Hematopoietic multipotent progenitor cell treated with erythropoietin and hydrocortisone succinate and interleukin-3 and kit ligand, for 15 days (in vitro differentiated cells): ENCODE measurements around the gene FOXR1.
"Not testable (repeated sequence)": the region's sequence is repeated elsewhere in the genome, so short reads cannot be mapped to it uniquely, and the experiment has no call there.

Experiments used
- DNase-seq: peaks from one replicate; pipeline ENCODE4 v3.0.0-alpha.2; 2015; ENCODE audit warnings: low spot score

Gene FOXR1

DNA sequence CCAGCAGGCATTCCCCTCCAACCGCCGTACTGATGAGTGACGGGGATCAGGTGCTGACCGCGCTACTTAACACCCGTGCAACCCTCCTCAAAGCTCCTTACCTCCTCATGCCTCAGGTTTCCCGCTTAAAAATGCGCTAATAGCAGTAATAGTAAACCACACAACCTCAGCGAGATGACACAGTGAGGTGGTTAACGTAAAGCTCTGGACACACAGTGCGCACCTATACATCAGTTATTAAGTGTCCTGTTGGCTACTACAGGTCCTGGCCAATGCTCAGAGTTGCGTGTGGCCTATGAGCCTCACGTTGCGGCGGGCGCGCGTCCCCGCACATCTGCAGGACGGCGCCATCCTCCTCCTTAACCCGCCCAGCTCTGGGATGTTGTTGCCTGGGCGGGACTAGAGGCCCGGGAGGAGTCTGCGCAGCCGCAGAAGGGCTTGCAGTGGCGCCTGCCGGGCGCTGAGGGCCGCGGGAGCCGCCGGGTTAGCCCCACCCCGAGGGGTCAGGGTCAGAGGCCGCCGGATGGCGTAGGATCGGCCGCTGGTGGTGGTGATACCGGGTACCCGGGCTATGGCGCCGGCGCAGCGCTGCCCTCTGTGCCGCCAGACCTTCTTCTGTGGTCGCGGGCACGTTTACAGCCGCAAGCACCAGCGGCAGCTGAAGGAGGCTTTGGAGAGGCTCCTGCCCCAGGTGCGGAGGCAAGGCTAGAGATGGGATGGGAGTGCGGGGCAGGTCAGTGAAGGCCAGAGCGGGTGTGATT lies 26.2 kb downstream of the FOXR1 start, which contains the start of gene CENATAC:
Gene CENATAC (plus strand): TSS at position 512 of the 761 bp plus-strand sequence. CDS start 60 bp downstream, at position 572.
- DNase-seq, result peak; percentile 96

DNA sequence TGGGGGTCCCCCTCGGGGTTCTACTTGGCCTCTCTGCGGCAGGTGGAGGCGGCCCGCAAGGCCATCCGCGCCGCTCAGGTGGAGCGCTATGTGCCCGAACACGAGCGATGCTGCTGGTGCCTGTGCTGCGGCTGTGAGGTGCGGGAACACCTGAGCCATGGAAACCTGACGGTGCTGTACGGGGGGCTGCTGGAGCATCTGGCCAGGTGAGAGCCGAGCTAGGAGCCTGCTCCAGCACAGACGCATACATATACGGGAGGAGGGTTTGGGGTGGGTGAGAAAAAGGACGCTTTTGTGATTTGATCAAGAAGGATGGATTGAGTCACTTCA lies 26.8 kb downstream of the FOXR1 start:
- DNase-seq, result no peak

DNA sequence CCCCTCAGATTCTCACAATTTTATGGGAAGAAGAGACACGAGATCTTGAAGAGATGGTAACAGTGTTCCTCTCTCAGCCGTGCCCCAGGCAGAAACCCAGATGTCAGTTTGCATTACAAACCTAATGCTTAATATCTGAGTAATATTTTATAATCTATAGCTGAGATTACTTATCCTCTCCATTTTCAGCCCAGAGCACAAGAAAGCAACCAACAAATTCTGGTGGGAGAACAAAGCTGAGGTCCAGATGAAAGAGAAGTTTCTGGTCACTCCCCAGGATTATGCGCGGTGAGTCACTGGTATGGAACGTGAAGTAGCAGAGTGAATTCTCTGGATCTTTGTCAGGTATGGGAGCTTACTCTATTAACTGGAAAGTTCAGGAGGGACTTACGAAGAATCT lies 27.3 kb downstream of the FOXR1 start:
- no peak for DNase-seq

DNA sequence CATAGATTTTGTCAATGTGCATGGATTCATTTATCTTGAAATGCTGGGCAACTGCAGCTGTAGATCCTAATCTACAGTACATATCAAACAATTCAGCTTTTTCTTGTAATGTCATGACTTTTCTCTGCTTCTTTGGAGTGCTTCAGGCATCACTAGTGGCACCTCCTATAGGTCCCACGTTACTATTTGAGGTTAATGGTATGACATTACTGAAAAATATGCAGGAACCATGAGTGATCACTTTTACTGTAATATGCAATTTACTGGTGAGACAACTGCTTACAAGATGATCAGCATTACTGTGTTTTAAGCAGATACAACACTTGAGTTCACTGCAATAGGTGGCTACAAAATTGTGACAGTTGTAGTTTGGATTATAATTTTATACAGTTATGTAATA lies 29.3 kb downstream of the FOXR1 start:
- DNase-seq, result no peak

DNA sequence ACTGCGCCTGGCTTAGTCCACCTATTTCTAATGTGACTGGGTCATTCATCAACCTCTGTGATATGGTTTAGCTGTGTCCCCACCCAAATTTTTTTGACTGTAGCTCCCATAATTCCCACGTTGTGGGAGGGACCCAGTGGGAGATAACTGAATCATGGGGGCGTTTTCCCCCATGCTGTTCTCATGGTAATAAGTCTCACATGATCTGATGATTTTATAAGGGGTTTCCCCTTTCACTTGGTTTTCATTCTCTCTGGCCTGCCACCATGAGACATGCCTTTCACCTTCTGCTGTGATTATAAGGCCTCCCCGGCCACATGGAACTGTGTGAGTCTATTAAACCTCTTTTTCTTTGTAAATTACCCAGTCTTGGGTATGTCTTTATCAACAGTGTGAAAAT lies 35.1 kb downstream of the FOXR1 start:
- DNase-seq, result no peak

DNA sequence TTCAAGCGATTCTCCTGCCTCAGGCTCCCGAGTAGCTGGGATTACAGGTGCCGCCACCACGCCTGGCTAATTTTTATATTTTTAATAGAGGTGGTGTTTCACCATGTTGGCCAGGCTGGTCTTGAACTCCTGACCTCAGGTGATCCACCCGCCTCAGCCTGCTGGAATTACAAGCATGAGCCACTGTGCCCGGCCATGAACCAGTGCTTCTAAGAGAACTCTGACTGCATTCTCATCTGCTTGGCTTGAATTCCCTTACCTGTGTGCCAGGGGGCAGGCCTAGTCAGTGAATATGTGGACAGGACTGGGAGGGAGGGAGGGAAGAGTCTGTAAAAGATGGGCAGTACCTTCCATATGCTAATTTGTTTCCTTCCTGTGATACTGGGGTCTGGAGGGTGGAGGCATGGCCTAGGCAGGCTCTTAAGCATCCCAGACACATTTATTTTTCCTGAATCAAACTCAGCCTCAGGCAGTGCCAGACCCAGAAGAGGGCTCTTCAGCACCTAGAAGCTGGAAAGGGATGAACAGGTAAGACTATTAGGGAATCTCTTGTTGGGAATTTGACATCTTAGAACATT lies 40.0 kb downstream of the FOXR1 start:
- DNase-seq, result no peak

DNA sequence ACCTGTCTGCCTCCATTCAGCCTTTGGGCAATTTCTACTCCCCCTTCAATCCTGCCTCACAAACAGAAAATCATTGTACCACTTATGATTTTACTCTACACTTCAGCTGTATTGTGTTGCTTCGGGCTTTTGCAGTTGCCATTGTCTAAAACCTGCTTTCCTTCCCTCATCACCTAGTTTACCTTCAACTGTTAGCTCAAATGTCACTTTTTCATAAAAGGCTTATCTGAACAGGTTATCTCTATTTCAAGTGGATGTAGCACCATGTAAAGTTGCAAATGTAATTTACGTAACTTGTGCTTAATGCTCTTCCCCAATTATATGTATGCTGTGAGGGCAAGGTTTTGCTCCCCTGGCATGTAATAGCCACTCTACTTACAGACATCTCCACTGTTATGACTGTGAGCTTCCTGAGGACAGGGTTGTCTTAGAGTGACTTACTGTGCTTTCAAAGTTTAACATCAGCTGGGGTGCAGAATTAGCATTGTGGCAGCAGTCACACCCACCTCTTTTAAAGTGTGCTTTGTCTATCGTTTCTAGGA lies 41.1 kb downstream of the FOXR1 start:
- no peak for DNase-seq

DNA sequence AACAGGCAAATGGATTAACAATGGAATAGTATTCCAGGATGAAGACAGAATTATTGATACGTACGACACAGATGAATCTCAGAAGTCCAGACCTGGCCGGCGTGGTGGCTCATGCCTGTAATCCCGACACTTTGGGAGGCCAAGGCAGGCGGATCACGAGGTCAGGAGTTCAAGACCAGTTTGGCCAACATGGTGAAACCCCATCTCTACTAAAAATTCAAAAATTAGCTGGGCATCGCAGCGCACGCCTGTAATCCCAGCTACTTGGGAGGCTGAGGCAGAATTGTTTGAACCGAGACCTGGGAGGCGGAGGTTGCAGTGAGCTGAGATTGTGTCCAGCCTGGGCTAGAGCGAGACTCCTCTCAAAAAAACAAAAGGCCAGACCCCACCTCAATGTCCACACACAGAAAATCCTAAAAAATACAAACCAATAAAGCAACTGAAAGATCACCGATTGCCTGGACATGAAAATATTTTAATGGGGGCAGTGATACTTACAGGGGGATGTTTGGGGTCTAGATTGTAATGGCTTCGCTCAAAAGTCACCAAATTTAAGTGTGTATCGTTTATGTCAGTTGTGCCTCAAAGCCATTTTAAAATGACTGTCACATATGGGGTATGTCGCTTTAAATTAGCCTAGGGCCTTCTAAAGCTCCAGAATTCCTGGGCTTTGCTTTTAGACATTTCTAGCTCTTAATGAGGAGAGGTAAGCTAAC lies 42.8 kb downstream of the FOXR1 start:
- no peak for DNase-seq

DNA sequence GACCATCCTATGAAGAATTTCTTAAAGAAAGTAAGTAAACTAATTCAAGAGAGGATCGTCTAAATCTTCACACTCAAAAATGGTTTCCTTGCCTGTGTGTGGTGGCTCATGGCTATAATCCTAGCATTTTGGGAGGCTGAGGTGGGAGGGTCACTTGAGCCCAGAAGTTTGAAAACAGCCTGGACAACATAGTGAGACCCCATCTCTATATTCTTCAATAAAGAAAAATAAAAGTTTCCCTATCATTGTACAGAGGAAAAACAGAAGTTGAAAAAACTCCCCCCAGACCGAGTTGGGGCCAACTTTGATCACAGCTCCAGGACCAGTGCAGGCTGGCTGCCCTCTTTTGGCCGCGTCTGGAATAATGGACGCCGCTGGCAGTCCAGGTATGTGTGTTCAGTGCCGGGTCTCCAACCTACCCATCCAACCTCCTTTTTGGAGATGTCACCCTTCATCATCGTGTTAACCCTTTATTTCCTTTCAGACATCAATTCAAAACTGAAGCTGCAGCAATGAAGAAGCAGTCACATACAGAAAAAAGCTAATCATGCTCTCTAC lies 43.6 kb downstream of the FOXR1 start:
- no peak for DNase-seq

DNA sequence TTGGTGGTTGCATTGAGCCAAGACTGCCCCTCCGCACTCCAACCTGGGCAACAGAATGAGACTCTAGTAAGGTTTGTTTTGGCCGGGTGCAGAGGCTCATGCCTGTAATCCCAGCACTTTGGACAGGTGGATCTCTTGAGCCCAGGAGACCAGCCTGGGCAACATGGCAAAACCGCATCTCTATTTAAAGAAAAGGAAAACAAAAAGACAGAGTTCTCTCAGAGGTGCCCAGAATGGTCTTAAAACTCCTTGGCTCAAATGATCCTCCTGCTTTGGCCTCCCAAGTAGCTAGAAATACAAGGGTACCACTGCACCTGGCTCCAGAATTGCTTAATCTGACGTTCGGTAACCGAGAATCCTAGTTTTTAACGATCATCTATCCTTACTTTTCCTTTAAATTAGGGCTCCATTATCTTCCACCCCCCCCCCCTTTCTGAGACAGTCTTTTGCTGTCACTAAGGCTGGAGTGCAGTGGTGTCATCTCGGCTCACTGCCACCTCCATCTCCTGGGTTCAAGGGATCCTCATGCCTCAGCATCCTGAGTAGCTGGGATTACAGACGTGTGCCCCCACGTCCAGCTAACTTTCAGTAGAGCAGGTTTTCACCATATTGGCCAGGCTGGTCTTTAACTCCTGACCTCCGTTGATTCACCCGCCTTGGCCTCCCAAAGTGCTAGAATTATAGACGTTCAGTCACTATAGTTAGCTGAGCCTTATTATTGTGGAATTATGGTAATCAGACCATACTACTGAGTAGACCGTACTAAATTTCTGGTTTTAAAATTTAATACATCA lies 44.9 kb downstream of the FOXR1 start:
- DNase-seq, result no peak

DNA sequence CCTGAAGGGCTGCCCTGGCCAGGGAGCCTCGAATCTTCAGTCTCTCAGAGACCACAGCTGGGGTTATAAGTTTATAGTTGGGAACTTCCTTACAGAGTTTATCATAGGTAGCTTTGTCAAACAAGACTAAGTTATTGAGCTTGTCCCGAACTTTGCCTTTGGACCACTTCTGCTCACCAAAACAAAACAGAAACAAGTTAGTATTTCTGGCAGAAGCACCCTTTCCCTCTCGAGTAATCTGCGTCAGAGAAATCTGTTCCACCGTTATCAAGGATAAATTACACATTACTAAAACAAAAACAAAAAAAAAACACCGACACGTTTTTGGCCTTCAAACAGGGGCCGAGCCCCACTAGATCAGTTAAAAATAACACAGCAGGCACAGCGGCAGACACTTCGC lies 45.8 kb downstream of the FOXR1 start:
- not testable (repeated sequence) for DNase-seq

DNA sequence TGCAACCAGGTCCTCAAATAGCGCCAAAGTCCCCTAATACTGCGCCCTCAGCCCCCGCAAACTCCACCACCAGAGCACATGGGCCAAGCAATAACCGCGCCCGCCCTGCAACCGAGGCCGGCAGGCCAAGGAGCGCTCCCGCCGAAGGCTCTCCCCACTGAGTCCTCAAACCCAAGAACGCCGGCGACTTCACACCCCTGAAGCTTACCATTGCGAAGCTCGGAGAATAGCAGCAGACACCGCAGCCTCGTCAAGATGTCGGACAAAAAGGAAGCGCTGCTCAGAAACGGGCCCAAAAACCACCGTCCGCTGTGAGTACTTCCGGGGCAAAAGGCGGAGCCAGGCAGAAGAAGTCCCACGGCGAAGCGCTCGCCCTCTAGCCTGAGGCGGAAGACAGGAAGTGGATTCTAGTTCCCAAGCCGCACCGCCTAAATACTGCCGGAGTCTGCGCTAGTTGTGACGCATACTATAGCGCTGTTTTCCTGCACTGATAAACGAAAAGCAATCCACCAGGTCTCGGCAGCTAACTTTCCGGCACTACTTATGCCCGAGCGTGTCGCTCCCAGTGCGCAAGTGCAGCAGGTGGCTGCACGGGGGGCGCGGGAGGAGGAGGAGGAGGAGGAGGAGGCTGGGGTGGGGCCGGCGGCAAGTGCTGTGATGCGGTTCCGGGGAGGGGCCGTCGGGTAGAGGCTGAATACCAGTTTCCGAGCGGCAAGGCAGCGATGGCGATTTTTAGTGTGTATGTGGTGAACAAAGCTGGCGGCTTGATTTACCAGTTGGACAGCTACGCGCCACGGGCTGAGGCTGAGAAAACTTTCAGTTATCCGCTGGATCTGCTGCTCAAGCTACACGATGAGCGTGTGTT lies 46.7 kb downstream of the FOXR1 start, which contains the start of the genes RPS25 and TRAPPC4:
Gene RPS25 (minus strand): TSS at position 270 of the 865 bp plus-strand sequence. CDS start 59 bp downstream, at position 211.
Gene TRAPPC4 (plus strand): TSS at position 693 of the 865 bp plus-strand sequence. CDS start 30 bp downstream, at position 723.
- DNase-seq, result peak; percentile 95

DNA sequence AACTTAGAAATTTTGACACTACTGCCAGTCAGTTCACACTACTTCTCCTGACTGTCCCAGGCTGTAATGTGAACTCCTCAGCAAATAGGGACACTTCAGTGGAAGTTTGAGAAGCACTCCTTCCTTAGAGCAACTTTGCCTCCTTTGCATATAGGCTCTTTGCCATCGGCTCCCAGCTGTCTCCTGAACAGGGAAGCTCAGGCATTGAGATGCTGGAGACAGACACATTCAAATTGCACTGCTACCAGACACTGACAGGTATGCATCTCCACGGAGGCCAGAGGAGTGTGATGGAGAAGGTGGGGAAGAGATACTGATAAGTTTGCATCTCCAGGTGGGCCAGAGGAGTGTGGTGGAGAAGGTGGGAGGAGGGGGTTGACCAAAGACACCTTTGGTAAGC lies 48.4 kb downstream of the FOXR1 start:
- DNase-seq, result no peak

DNA sequence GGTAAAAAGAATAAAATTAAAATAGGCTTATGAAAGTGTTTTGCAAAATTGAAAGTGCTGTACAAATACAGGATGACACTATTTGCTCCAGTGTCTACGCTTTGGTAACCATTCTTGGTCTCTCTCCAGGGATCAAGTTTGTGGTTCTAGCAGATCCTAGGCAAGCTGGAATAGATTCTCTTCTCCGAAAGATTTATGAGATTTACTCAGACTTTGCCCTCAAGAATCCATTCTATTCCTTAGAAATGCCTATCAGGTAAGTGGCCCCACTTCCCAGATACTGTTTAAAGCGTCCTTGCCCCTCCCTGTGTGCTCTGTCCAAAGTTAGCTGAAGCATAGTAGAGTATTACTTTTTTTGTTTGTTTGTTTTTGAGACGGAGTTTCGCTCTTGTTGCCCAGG lies 50.1 kb downstream of the FOXR1 start:
- DNase-seq, result no peak

DNA sequence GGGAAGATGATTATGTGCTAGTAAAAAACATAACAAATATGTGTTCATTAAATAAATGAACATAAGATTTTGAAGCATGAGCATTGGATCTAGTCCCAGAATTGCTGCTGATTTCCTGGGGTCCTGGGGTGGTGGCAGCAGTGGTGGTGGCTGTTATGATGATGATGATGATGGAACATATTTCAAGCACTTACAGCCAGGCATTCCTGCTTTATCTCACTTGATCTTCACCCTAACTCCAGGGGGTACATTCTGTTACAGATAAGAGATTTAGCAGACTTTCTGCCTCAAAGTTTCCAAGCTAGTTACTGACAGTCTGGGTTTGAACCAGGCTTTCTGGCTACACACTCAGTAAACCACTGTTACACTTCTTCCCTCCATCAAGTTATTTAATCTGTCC lies 52.2 kb downstream of the FOXR1 start:
- no peak for DNase-seq

DNA sequence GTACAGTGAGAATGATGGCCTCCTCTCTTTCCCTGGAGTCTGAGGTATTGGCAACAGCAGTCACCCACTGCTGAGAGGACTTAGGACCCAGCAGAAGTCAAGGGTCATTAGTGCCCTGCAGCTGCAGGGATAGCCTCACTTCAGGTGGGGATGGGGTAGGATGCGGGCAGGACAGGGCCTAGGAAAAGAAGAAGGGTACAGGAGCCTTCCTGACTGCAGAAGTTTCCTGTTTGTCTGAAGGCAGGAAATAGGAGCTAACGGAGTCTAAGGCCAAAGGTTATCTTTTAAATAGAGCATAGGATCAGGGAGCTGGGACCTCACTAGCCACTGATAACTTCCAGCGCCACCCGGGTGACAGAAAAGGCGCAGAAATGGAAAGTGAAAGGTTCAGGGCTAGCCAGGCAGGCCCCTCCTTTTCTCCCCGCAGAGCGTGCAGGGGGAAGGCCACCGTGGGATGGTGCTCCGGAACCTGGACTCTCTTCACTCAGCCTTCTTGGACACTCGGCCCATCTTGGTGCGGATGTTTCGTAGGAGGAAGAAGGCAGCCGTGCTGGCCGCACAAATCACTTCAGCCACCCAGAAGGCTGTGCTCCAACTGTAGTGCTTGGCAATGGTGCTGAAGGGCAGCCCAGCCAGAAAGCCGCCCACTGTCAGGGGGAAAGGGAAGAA lies 53.0 kb downstream of the FOXR1 start:
- no peak for DNase-seq

DNA sequence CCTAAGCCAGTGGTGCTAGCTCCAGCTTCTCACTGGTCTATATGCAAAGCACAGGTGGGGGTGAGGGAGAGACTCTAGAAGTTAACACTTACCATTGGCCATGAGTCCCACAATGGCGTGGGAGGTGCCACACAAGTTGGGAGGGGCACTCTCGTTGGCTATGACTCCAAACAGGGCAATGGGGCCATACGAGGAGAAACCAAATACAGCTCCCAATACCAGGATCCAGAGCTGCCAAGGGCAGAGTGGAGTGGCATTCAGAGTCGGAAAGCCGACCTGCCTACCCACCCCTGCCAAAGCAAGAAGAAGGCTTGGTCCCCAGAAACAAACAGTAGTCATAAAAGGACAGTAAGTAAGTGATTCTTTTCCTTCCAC lies 53.5 kb downstream of the FOXR1 start:
- no peak for DNase-seq

DNA sequence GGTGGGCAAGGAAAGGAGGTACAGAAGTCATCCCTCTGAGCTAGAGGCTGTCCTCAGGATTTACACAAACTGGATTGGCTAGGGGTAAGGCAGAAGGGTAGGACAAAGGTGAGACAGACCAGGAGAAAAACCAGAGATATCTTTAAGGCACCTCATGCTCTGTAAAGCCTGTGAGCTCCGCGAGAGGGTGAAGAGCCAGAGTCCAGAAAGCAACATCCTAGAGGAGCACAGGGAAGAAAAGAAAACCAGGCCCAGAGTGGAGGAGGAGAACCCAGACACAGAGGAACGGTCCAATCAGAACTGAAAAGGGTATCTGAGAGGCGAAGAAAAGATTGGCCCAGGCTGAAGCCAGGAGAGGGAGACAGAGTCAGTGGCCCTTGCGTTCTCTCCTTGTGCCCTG lies 54.0 kb downstream of the FOXR1 start:
- DNase-seq, result no peak

DNA sequence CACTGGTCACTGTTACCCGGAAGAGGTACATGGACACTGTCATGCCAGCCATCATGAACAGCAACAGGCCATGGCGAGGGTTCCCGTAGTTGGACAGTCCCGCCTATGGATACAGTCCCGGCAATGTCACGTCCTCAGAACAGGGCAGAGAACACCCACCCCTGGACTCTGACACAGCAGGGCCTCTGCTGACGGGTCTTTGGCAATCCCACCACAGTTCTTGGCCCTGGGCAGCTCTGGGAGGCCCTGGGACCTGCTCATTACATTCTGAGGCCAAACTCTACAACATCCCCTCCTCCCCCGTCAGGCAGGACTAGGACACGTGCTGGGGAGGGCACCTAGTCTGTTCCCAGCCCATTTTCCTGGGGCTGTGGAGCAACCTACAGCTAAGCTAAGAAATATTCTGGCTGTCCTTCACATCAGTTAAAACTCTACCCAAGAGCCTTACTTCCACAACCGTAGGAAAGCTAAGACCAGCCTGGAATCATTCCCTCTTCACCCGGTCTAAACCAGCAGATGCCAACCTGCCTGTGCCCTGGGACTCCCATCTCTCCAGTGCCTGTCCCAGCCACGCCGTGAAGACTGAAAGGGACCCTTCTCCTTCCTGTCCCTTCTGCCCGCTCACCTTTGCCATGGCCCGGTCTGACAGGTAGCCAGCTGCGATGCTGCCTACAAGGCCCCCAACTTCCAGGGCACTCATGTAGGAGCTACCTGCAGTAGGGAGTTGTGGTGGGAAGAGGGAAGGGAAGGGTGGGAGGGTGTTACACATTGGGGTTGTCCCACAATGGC lies 54.6 kb downstream of the FOXR1 start:
- DNase-seq, result no peak
